HG02973 (cell line): ENCODE data around the gene IFIT3.

Experiments
- ATAC-seq: cut with Tn5 transposase; IDR thresholded peaks from one replicate; pipeline ENCODE4 v1.9.1; 2021; ENCODE audit warnings: moderate library complexity; ENCODE audit not compliant: unreplicated experiment

IFIT3 gene

DNA sequence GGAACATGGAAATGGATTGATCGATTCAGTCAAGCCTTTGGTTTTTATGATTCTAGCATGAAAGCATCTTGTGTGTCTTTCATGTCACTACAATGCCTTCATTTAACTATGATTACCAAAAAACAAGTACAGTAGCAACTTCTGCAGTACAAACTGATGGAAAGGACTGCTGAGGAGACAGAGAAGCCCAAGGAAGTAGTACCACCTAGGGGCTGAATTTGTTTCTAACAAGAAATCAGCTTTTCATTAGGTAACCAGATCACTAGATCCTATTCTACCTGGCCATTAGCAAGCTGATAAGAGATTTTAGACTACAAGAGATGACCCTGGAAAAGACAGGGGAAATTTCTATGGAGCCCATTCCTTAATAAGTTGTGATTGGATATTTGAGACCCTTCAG is 61.5 kb downstream of the IFIT3 start:
- no peak for ATAC-seq
